ENCODE results near the gene FLRT2.

FLRT2 gene

GRCh38 chr14:85519661-85520305 is 10.2 kb upstream of the FLRT2 start:
- H3K27ac Mint-ChIP-seq (ENCODE audit: low read depth), result no peak overlapping the region
- DNase-seq (ENCODE audit: low spot score in 2 of 2) (no peak), ATAC-seq (replicated peaks; ENCODE audit: extremely low read depth, poor library complexity, severe bottlenecking) (no peak)
- H3K27me3 Mint-ChIP-seq, result no peaks in the 10 kb centered on the region
- H3K4me3 Mint-ChIP-seq, result no peak overlapping the region
- H3K4me1 Mint-ChIP-seq, result no peaks in the 10 kb centered on the region
- peaks cover 8% of the 10 kb centered on the region for H3K9me3 Mint-ChIP-seq
- H3K36me3 Mint-ChIP-seq (ENCODE audit: insufficient read depth), result no peaks in the 10 kb centered on the region

- ATAC-seq (replicated peaks; ENCODE audit: extremely low read depth, poor library complexity, severe bottlenecking), result no peak
Measured at GRCh38 chr14:85520581-85520980, 9.4 kb upstream of the FLRT2 start.

GRCh38 chr14:85523624-85524023 is 6.3 kb upstream of the FLRT2 start:
- DNase-seq (ENCODE audit: low spot score in 2 of 2), result no peak
- no peaks in the 10 kb centered on the region for H3K4me1 Mint-ChIP-seq
- no peaks in the 10 kb centered on the region for H3K36me3 Mint-ChIP-seq (ENCODE audit: insufficient read depth)
- peaks cover 8% of the 10 kb centered on the region for H3K9me3 Mint-ChIP-seq
- no peak overlapping the region for H3K27ac Mint-ChIP-seq (ENCODE audit: low read depth)
- H3K4me3 Mint-ChIP-seq, result no peak overlapping the region
- peaks cover 2% of the 10 kb centered on the region for H3K27me3 Mint-ChIP-seq
- no peak for ATAC-seq (replicated peaks; ENCODE audit: extremely low read depth, poor library complexity, severe bottlenecking)

More at GRCh38 chr14:85520581-85520980, 9.4 kb upstream of the FLRT2 start:
- Mint-ChIP-seq H3K9me3 (peaks cover 8% of the 10 kb centered on the region), H3K27me3 (no peaks in the 10 kb centered on the region), H3K36me3 (ENCODE audit: insufficient read depth) (no peaks in the 10 kb centered on the region), H3K4me3 (no peak overlapping the region), H3K27ac (ENCODE audit: low read depth) (no peak overlapping the region), H3K4me1 (no peaks in the 10 kb centered on the region)
- DNase-seq (ENCODE audit: low spot score in 2 of 2), result no peak

- DNase-seq (ENCODE audit: low spot score in 2 of 2) (no peak), ATAC-seq (replicated peaks; ENCODE audit: extremely low read depth, poor library complexity, severe bottlenecking) (no peak)
- no peaks in the 10 kb centered on the region for H3K36me3 Mint-ChIP-seq (ENCODE audit: insufficient read depth)
- no peaks in the 10 kb centered on the region for H3K4me1 Mint-ChIP-seq
- peaks cover 4% of the 10 kb centered on the region for H3K9me3 Mint-ChIP-seq
- H3K27me3 Mint-ChIP-seq, result peaks cover 35% of the 10 kb centered on the region
- H3K27ac Mint-ChIP-seq (ENCODE audit: low read depth), result no peak overlapping the region
- H3K4me3 Mint-ChIP-seq, result no peak overlapping the region
Measured at GRCh38 chr14:85527006-85527405, 2.9 kb upstream of the FLRT2 start.

- no peak overlapping the region for H3K27ac Mint-ChIP-seq (ENCODE audit: low read depth)
- no peak for DNase-seq (ENCODE audit: low spot score in 2 of 2)
- H3K27me3 Mint-ChIP-seq, result peaks cover 41% of the 10 kb centered on the region
Measured at GRCh38 chr14:85527445-85528035, 2.4 kb upstream of the FLRT2 start.

GRCh38 chr14:85528080-85528896 is 1.7 kb upstream of the FLRT2 start:
- H3K27me3 Mint-ChIP-seq, result peaks cover 47% of the 10 kb centered on the region
- no peaks in the 10 kb centered on the region for H3K4me1 Mint-ChIP-seq
- no peak overlapping the region for H3K27ac Mint-ChIP-seq (ENCODE audit: low read depth)

More at GRCh38 chr14:85527445-85528035, 2.4 kb upstream of the FLRT2 start:
- H3K4me1 Mint-ChIP-seq, result no peaks in the 10 kb centered on the region
- no peak overlapping the region for H3K4me3 Mint-ChIP-seq
- no peak for ATAC-seq (replicated peaks; ENCODE audit: extremely low read depth, poor library complexity, severe bottlenecking)
- H3K9me3 Mint-ChIP-seq, result peaks cover 4% of the 10 kb centered on the region
- peaks cover 1% of the 10 kb centered on the region for H3K36me3 Mint-ChIP-seq (ENCODE audit: insufficient read depth)

GRCh38 chr14:85528897-85529631 is 880 bp upstream of the FLRT2 start:
- H3K27me3 Mint-ChIP-seq, result peaks cover 50% of the 10 kb centered on the region
- no peaks in the 10 kb centered on the region for H3K4me1 Mint-ChIP-seq
- no peak for ATAC-seq (replicated peaks; ENCODE audit: extremely low read depth, poor library complexity, severe bottlenecking)
- no peak overlapping the region for H3K27ac Mint-ChIP-seq (ENCODE audit: low read depth)
- no peak for DNase-seq (ENCODE audit: low spot score in 2 of 2)
- H3K36me3 Mint-ChIP-seq (ENCODE audit: insufficient read depth), result peaks cover 1% of the 10 kb centered on the region
- H3K4me3 Mint-ChIP-seq, result no peak overlapping the region
- H3K9me3 Mint-ChIP-seq, result peaks cover 4% of the 10 kb centered on the region

More at GRCh38 chr14:85528080-85528896, 1.7 kb upstream of the FLRT2 start:
- H3K36me3 Mint-ChIP-seq (ENCODE audit: insufficient read depth), result peaks cover 1% of the 10 kb centered on the region
- no peak overlapping the region for H3K4me3 Mint-ChIP-seq
- DNase-seq (ENCODE audit: low spot score in 2 of 2) (no peak), ATAC-seq (replicated peaks; ENCODE audit: extremely low read depth, poor library complexity, severe bottlenecking) (no peak)
- H3K9me3 Mint-ChIP-seq, result peaks cover 4% of the 10 kb centered on the region

GRCh38 chr14:85530626-85531025 is 682 bp downstream of the FLRT2 start:
- peaks cover 4% of the 10 kb centered on the region for H3K9me3 Mint-ChIP-seq
- peaks cover 62% of the 10 kb centered on the region for H3K27me3 Mint-ChIP-seq
- H3K27ac Mint-ChIP-seq (ENCODE audit: low read depth), result no peak overlapping the region
- ATAC-seq (replicated peaks; ENCODE audit: extremely low read depth, poor library complexity, severe bottlenecking), result no peak
- no peaks in the 10 kb centered on the region for H3K4me1 Mint-ChIP-seq
- no peak overlapping the region for H3K4me3 Mint-ChIP-seq
- DNase-seq (ENCODE audit: low spot score in 2 of 2), result no peak
- H3K36me3 Mint-ChIP-seq (ENCODE audit: insufficient read depth), result peaks cover 1% of the 10 kb centered on the region

- no peak for ATAC-seq (replicated peaks; ENCODE audit: extremely low read depth, poor library complexity, severe bottlenecking)
- H3K27me3 Mint-ChIP-seq, result peaks cover 62% of the 10 kb centered on the region
- H3K36me3 Mint-ChIP-seq (ENCODE audit: insufficient read depth), result peaks cover 1% of the 10 kb centered on the region
- H3K4me1 Mint-ChIP-seq, result no peaks in the 10 kb centered on the region
- peaks cover under 1% of the 10 kb centered on the region for H3K9me3 Mint-ChIP-seq
- no peak overlapping the region for H3K4me3 Mint-ChIP-seq
- no peak for DNase-seq (ENCODE audit: low spot score in 2 of 2)
- no peak overlapping the region for H3K27ac Mint-ChIP-seq (ENCODE audit: low read depth)
Measured at GRCh38 chr14:85531141-85531586, 1.2 kb downstream of the FLRT2 start.

- DNase-seq (ENCODE audit: low spot score in 2 of 2), result no peak
- Mint-ChIP-seq H3K4me1 (no peaks in the 10 kb centered on the region), H3K36me3 (ENCODE audit: insufficient read depth) (peaks cover 1% of the 10 kb centered on the region), H3K27me3 (peaks cover 62% of the 10 kb centered on the region), H3K27ac (ENCODE audit: low read depth) (no peak overlapping the region), H3K9me3 (no peaks in the 10 kb centered on the region), H3K4me3 (no peak overlapping the region)
- ATAC-seq (replicated peaks; ENCODE audit: extremely low read depth, poor library complexity, severe bottlenecking), result no peak
Measured at GRCh38 chr14:85531587-85532373, 1.8 kb downstream of the FLRT2 start.

GRCh38 chr14:85532374-85533022 is 2.6 kb downstream of the FLRT2 start:
- Mint-ChIP-seq H3K36me3 (ENCODE audit: insufficient read depth) (peaks cover 1% of the 10 kb centered on the region), H3K27me3 (peaks cover 62% of the 10 kb centered on the region), H3K4me1 (no peaks in the 10 kb centered on the region), H3K4me3 (no peak overlapping the region), H3K9me3 (no peaks in the 10 kb centered on the region), H3K27ac (ENCODE audit: low read depth) (no peak overlapping the region)
- ATAC-seq (replicated peaks; ENCODE audit: extremely low read depth, poor library complexity, severe bottlenecking), result no peak
- DNase-seq (ENCODE audit: low spot score in 2 of 2), result no peak
